ENCODE measurements around the gene DUSP2.
"Not testable (repeated sequence)": the region's sequence is repeated elsewhere in the genome, so short reads cannot be mapped to it uniquely, and the experiment has no call there.

DUSP2 gene

GRCh38 chr2:96142217-96143113 is 2.8 kb downstream of the DUSP2 start:
- H3K27me3 ChIP-seq: no peaks in the 10 kb centered on the region
- H3K4me1 ChIP-seq: peaks cover 11% of the 10 kb centered on the region
- H3K36me3 ChIP-seq: no peaks in the 10 kb centered on the region
- H3K4me3 ChIP-seq (ENCODE audit: low read depth, low read length): no peak overlapping the region
- TF ChIP-seq CTCF (IDR thresholded peaks at IDR 0.05; ENCODE audit: low read depth, low read length): no peak
- no peak for DNase-seq
- no peaks in the 10 kb centered on the region for H3K9me3 ChIP-seq

- not testable (repeated sequence) for H3K9me3 ChIP-seq; H3K4me3 ChIP-seq (ENCODE audit: low read depth, low read length); DNase-seq; H3K4me1 ChIP-seq; H3K36me3 ChIP-seq; H3K27me3 ChIP-seq
Observed at GRCh38 chr2:96141624-96141967, 3.6 kb downstream of the DUSP2 start.

- no peak overlapping the region for H3K4me3 ChIP-seq (ENCODE audit: low read depth, low read length)
- no peaks in the 10 kb centered on the region for H3K36me3 ChIP-seq
- no peaks in the 10 kb centered on the region for H3K9me3 ChIP-seq
- H3K27me3 ChIP-seq: no peaks in the 10 kb centered on the region
- H3K4me1 ChIP-seq: no peaks in the 10 kb centered on the region
- no peak for TF ChIP-seq CTCF (IDR thresholded peaks at IDR 0.05; ENCODE audit: low read depth, low read length)
- no peak for DNase-seq
Observed at GRCh38 chr2:96140941-96141623, 4.2 kb downstream of the DUSP2 start.

- TF ChIP-seq CTCF (IDR thresholded peaks at IDR 0.05; ENCODE audit: low read depth, low read length): no peak
- Histone ChIP-seq H3K27me3 (no peaks in the 10 kb centered on the region), H3K4me3 (ENCODE audit: low read depth, low read length) (no peak overlapping the region), H3K9me3 (no peaks in the 10 kb centered on the region), H3K4me1 (no peaks in the 10 kb centered on the region), H3K36me3 (no peaks in the 10 kb centered on the region)
- DNase-seq: no peak
Observed at GRCh38 chr2:96139181-96139758, 6.0 kb downstream of the DUSP2 start.

GRCh38 chr2:96138179-96139145 is 6.8 kb downstream of the DUSP2 start, which contains the start of gene ASTL:
Gene ASTL, minus strand, starts transcription at chr2:96138502. Its CDS starts 66 bp downstream, at chr2:96138436.
- DNase-seq: peak; percentile 44
- Histone ChIP-seq H3K4me1 (no peaks in the 10 kb centered on the region), H3K4me3 (ENCODE audit: low read depth, low read length) (no peak within 1 kb of the TSS), H3K27me3 (no peaks in the 10 kb centered on the region), H3K9me3 (no peaks in the 10 kb centered on the region), H3K36me3 (no peaks in the 10 kb centered on the region)
- peak; percentile 54 for TF ChIP-seq CTCF (IDR thresholded peaks at IDR 0.05; ENCODE audit: low read depth, low read length)
